OCI-LY1 (cell line): ENCODE data around the gene SUN2.

Experiments
- CTCF ChIP-seq: fragments of 200-600 bp; sonication (generic), shearing (Covaris generic); IDR thresholded peaks from 2 replicates; pipeline ENCODE4 v1.5.1; 2017; ENCODE audit warnings: mild to moderate bottlenecking, antibody characterized with exemption, low read length, moderate library complexity, mixed read lengths
- EZH2 ChIP-seq: fragments of 200-600 bp; sonication (generic), shearing (Covaris generic); IDR thresholded peaks from 2 replicates; pipeline ENCODE4 v1.8.0; 2017; ENCODE audit warnings: borderline replicate concordance, mixed run types, mild to moderate bottlenecking, antibody characterized with exemption, low read length, moderate library complexity, mixed read lengths

GRCh38 chr22:38775656-38776055, 19.9 kb upstream of the SUN2 start:
- no peak for TF ChIP-seq CTCF
- TF ChIP-seq EZH2 = no peak
